B cell (primary cell): ENCODE data around the gene TLR10. TPM values are rescaled to one million over a fixed set of nuclear protein-coding genes. Genes with fewer than 3 reads are reported as not detected.
A peak's percentile ranks its signal among the peaks of the same experiment; 100 is the strongest.
"Not testable (repeated sequence)": the region's sequence is repeated elsewhere in the genome, so short reads cannot be mapped to it uniquely, and the experiment has no call there.

Experiments
- ATAC-seq: fragments of 200-7000 bp; cut with Tn5 transposase; one replicate; pipeline ENCODE4 v1.10.0; 2021; ENCODE audit warnings: low read depth, mild to moderate bottlenecking, moderate number of reproducible peaks, moderate library complexity
- CTCF ChIA-PET: fragments of 350-600 bp; sonication (Branson Sonifier 250); formaldehyde crosslinking; loops from one replicate; lab custom pipeline; 2021; ENCODE audit warnings: antibody characterized with exemption, inconsistent platforms; lab: Charles Lee
- POLR2A ChIA-PET: fragments of 350-600 bp; sonication (Branson Sonifier 250); formaldehyde crosslinking; loops from one replicate; lab custom pipeline; 2021; ENCODE audit warnings: antibody characterized with exemption; lab: Charles Lee
- DNase-seq: peaks from one replicate; pipeline ENCODE4 v3.0.0; 2013
- H2AFZ ChIP-seq: 2 replicates; pipeline ENCODE4 v1.6.1; 2012; ENCODE audit warnings: mild to moderate bottlenecking, low read depth, low read length; ENCODE audit not compliant: insufficient read depth, poor library complexity, severe bottlenecking
- H3K27ac ChIP-seq, 2 donors: 1 replicate in 1 of 2; 2 replicates in 1 of 2; pipeline ENCODE4 v1.5.1; 2012 to 2013; ENCODE audit warnings: low read length in 2 of 2, mild to moderate bottlenecking in 2 of 2, moderate library complexity in 1 of 2
- H3K27me3 ChIP-seq, 4 experiments: fragments of 200-600 bp in 1 of 4; sonication (generic) in 1 of 4; replicated peaks in 1 of 4; 1 replicate in 2 of 4; 2 replicates in 2 of 4; pipeline versions ENCODE4 v1.6.1 to v1.7.0; 2013 to 2016; ENCODE audit warnings: low read length in 3 of 4, mild to moderate bottlenecking in 2 of 4, mixed read lengths in 1 of 4, moderate library complexity in 1 of 4; ENCODE audit not compliant: insufficient read depth in 4 of 4, control insufficient read depth in 3 of 4; ENCODE audit errors: control extremely low read depth in 1 of 4
- H3K36me3 ChIP-seq, 2 experiments: replicated peaks in 1 of 2; 1 replicate in 1 of 2; 2 replicates in 1 of 2; pipeline versions ENCODE4 v1.6.1 to v1.7.1; 2013; ENCODE audit warnings: low read length in 1 of 2; ENCODE audit not compliant: insufficient read depth in 2 of 2, control insufficient read depth in 1 of 2; ENCODE audit errors: control extremely low read depth in 1 of 2, extremely low read depth in 1 of 2
- H3K4me1 ChIP-seq, 2 donors: fragments of 200-600 bp in 1 of 2; sonication (generic) in 1 of 2; 1 replicate in 1 of 2; 2 replicates in 1 of 2; pipeline versions ENCODE4 v1.5.1 to v1.6.1; 2013 to 2017; ENCODE audit warnings: low read length in 2 of 2; ENCODE audit not compliant: control insufficient read depth in 2 of 2, insufficient read depth in 2 of 2
- H3K4me2 ChIP-seq: replicated peaks from 2 replicates; pipeline ENCODE3; 2012; ENCODE audit warnings: mild to moderate bottlenecking, low read depth, low read length; ENCODE audit not compliant: poor library complexity, severe bottlenecking
- H3K4me3 ChIP-seq, 5 experiments: fragments of 200-600 bp in 1 of 5; sonication (generic) in 1 of 5; 1 replicate in 3 of 5; 2 replicates in 2 of 5; pipeline versions ENCODE4 v1.5.1 to v1.7.0; 2011 to 2016; ENCODE audit warnings: low read length in 4 of 5, mild to moderate bottlenecking in 4 of 5, low read depth in 2 of 5, control low read depth in 1 of 5, moderate library complexity in 1 of 5; ENCODE audit not compliant: insufficient read depth in 1 of 5; ENCODE audit errors: control extremely low read depth in 1 of 5, extremely low read depth in 1 of 5
- H3K79me2 ChIP-seq: fragments of 200-600 bp; sonication (generic); one replicate; pipeline ENCODE4 v1.6.0; 2016; ENCODE audit warnings: low read length; ENCODE audit not compliant: control insufficient read depth, insufficient read depth
- H3K9ac ChIP-seq: fragments of 200-600 bp; sonication (generic); 2 replicates; pipeline ENCODE4 v1.6.1; 2017; ENCODE audit warnings: mild to moderate bottlenecking, low read length, moderate library complexity
- H3K9me3 ChIP-seq, 3 donors: one replicate each; pipeline versions ENCODE4 v1.6.1 to v1.7.1; 2013; ENCODE audit warnings: low read length in 2 of 3; ENCODE audit not compliant: control insufficient read depth in 2 of 3, insufficient read depth in 1 of 3; ENCODE audit errors: control extremely low read depth in 1 of 3
- H4K20me1 ChIP-seq: 2 replicates; pipeline ENCODE4 v1.6.0; 2012; ENCODE audit warnings: mild to moderate bottlenecking, low read length; ENCODE audit not compliant: insufficient read depth, control insufficient read depth, poor library complexity, severe bottlenecking
- H3K27ac Mint-ChIP-seq: one replicate; pipeline ENCODE4 v1.8.0; 2021; ENCODE audit warnings: mixed read lengths
- H3K27me3 Mint-ChIP-seq: one replicate; pipeline ENCODE4 v1.8.0; 2021; ENCODE audit warnings: mixed read lengths
- H3K4me1 Mint-ChIP-seq: one replicate; pipeline ENCODE4 v1.8.0; 2021; ENCODE audit warnings: mixed read lengths
- H3K4me3 Mint-ChIP-seq: one replicate; pipeline ENCODE4 v1.8.0; 2021; ENCODE audit warnings: mixed read lengths
- H3K9me3 Mint-ChIP-seq: one replicate; pipeline ENCODE4 v1.8.0; 2022; ENCODE audit warnings: mixed read lengths; ENCODE audit not compliant: insufficient read depth
- CTCF ChIP-seq: fragments of 200-600 bp; IDR thresholded peaks from one replicate; pipeline ENCODE4 v1.8.0; 2022; ENCODE audit warnings: antibody characterized with exemption, mild to moderate bottlenecking
- EZH2 ChIP-seq: IDR thresholded peaks from 2 replicates; pipeline ENCODE4 v1.6.1; 2012; ENCODE audit warnings: borderline replicate concordance, low read depth, mild to moderate bottlenecking, moderate library complexity, low read length; ENCODE audit not compliant: insufficient read depth, poor library complexity, severe bottlenecking
- WGBS: methylation state at CpG from one replicate; pipeline ENCODE4 v1.1.5; 2013; ENCODE audit warnings: missing lambda C conversion rate; ENCODE audit not compliant: insufficient coverage; 5-methylcytosine and 5-hydroxymethylcytosine counted together
- intact Hi-C: fragments of 100-400 bp; cut with micrococcal nuclease; formaldehyde crosslinking; loops from one replicate; pipeline ENCODE4 v1.10.0; 2022
- polyA plus RNA-seq: library from polyadenylated mRNA; depleted of rRNA; stranded (reverse); fragments of >200 nt; gene quantifications from 2 replicates; pipeline ENCODE4 v1.2.3, GENCODE V29; 2012
- total RNA-seq, 2 donors: library from RNA; stranded (reverse); fragments of 120-200 nt in 1 of 2; gene quantifications; 1 replicate in 1 of 2; 2 replicates in 1 of 2; pipeline versions ENCODE4 v1.2.3 to v1.2.4, GENCODE V29; 2013 to 2022

Gene TLR10
- total and polyA plus RNA-seq, 2 donors (not counting 1 experiment from before 2014, with no cell fraction given): 48.0 to 51.5 TPM

DNA sequence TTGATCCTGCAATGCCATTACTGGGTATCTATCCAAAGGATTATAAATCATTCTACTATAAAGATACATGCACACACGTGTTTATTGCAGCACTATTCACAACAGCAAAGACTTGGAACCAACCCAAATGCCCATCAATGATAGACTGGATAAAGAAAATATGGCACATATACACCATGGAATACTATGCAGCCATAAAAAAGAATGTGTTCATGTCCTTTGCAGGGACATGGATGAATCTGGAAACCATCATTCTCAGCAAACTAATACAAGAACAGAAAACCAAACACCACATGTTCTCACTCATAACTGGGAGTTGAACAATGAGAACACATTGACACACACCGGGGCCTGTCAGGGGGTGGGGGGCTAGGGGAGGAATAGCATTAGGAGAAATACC lies 4.9 kb downstream of the TLR10 start:
- POLR2A ChIA-PET, H3K9me3 ChIP-seq, H4K20me1 ChIP-seq, ATAC-seq, H3K9ac ChIP-seq, H3K27me3 Mint-ChIP-seq, H3K27me3 ChIP-seq, H3K4me3 ChIP-seq, H2AFZ ChIP-seq, H3K4me2 ChIP-seq, intact Hi-C loops, DNase-seq: not testable (repeated sequence)
- CTCF ChIA-PET: interaction anchor here (2.9 kb wide), 1 partner anchor 16 kb away, joined by 15 read pairs; no protein-coding TSS in a partner anchor
- Mint-ChIP-seq H3K27ac (peak overlapping the region; percentile 90), H3K9me3 (peaks cover 13% of the 10 kb centered on the region), H3K4me1 (peaks cover 77% of the 10 kb centered on the region), H3K4me3 (peak overlapping the region; percentile 43)
- Histone ChIP-seq H3K79me2 (peaks cover 99% of the 10 kb centered on the region), H3K4me1 (peaks cover 38 to 51% of the 10 kb centered on the region in 2 donors), H3K36me3 (peaks cover 22 to 52% of the 10 kb centered on the region in 2 experiments), H3K27ac (peak overlapping the region in 1 of 2 donors; percentile 83)
- WGBS: no CpG with 5 or more reads among the region's 2 CpGs

DNA sequence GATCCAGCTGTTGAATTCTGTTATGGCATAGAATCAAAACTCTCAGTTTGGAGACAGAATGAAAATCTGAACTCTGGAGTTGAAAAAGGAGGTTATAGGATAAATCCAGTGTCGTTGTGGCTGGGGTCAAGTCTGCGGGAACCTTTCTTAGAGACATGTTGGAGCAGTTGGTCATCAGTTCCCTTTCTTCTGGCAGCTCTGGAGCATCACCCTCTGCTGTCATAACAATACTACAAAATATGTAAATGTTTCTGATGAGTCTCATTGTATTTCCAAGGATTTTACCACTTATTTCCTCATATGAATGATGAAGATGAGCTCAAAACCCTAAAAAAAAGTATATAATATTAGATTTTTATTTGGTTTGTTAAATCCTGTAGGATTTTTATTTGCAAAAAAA lies 7.5 kb downstream of the TLR10 start:
- H3K27ac ChIP-seq: peak overlapping the region in 1 of 2 donors; percentile 67
- peaks cover 94% of the 10 kb centered on the region for H3K79me2 ChIP-seq
- H3K9ac ChIP-seq: no peak overlapping the region
- intact Hi-C loops: no loop called here
- ChIA-PET POLR2A (no interaction called here), CTCF (interaction anchor here (1.1 to 2.9 kb wide), 5 partner anchors 13 to 596 kb away, joined by 3 to 15 read pairs (median 9); no protein-coding TSS in a partner anchor)
- Mint-ChIP-seq H3K4me3 (no peak overlapping the region), H3K4me1 (peaks cover 73% of the 10 kb centered on the region), H3K27me3 (no peaks in the 10 kb centered on the region), H3K9me3 (peaks cover 13% of the 10 kb centered on the region), H3K27ac (peak overlapping the region; percentile 22)
- H3K36me3 ChIP-seq: peaks cover 22 to 52% of the 10 kb centered on the region in 2 experiments
- no peak overlapping the region for H3K4me2 ChIP-seq
- H2AFZ ChIP-seq: no peak overlapping the region
- DNase-seq: no peak
- no peak for ATAC-seq
- no CpG with 5 or more reads among the region's 2 CpGs for WGBS
- peaks cover 0 to 7% (median 5%) of the 10 kb centered on the region in 3 donors for H3K9me3 ChIP-seq
- no peak overlapping the region for H3K4me3 ChIP-seq
- peaks cover 33 to 47% of the 10 kb centered on the region in 2 donors for H3K4me1 ChIP-seq
- TF ChIP-seq EZH2 (no peak), CTCF (no peak)
- H4K20me1 ChIP-seq: no peaks in the 10 kb centered on the region
- H3K27me3 ChIP-seq: no peaks in the 10 kb centered on the region
